HEK293T (cell line): Measurements from ENCODE around the gene WASF1.

Experiments used
- CTCF ChIA-PET: fragments of 350-600 bp; formaldehyde crosslinking; extraction: SDS; loops from one replicate; lab custom pipeline; 2021; ENCODE audit warnings: antibody characterized with exemption, inconsistent platforms; lab: Yijun Ruan, JAX
- POLR2A ChIA-PET: fragments of 350-600 bp; formaldehyde crosslinking; extraction: SDS; loops from one replicate; lab custom pipeline; 2020; ENCODE audit warnings: antibody characterized with exemption, inconsistent platforms; lab: Yijun Ruan, JAX
- DNase-seq: peaks from one replicate; pipeline ENCODE4 v3.0.0; 2012; ENCODE audit warnings: mixed read lengths; ENCODE audit errors: extremely low spot score
- ARNT ChIP-seq: fragments of 450-650 bp; IDR thresholded peaks from 2 replicates; pipeline ENCODE4 v1.6.1; 2017; ENCODE audit warnings: mild to moderate bottlenecking
- BHLHE40 ChIP-seq: fragments of 450-650 bp; IDR thresholded peaks from 2 replicates; pipeline ENCODE4 v1.6.1; 2016; ENCODE audit warnings: mild to moderate bottlenecking, moderate library complexity, borderline replicate concordance
- CTBP1 ChIP-seq: fragments of 450-650 bp; IDR thresholded peaks from 2 replicates; pipeline ENCODE4 v1.6.1; 2016; ENCODE audit warnings: borderline replicate concordance
- ELF4 ChIP-seq: fragments of 450-650 bp; IDR thresholded peaks from 2 replicates; pipeline ENCODE4 v1.6.1; 2017; ENCODE audit warnings: antibody characterized with exemption
- FOXA1 ChIP-seq: fragments of 450-650 bp; IDR thresholded peaks from 2 replicates; pipeline ENCODE4 v1.6.1; 2016; ENCODE audit warnings: mild to moderate bottlenecking
- FOXK2 ChIP-seq: fragments of 450-650 bp; IDR thresholded peaks from 2 replicates; pipeline ENCODE4 v1.6.1; 2016; ENCODE audit warnings: mild to moderate bottlenecking
- FOXM1 ChIP-seq: fragments of 450-650 bp; IDR thresholded peaks from 2 replicates; pipeline ENCODE4 v1.6.1; 2017; ENCODE audit warnings: mild to moderate bottlenecking, borderline replicate concordance
- HDGF ChIP-seq: fragments of 450-650 bp; IDR thresholded peaks from 2 replicates; pipeline ENCODE4 v1.6.1; 2017; ENCODE audit warnings: antibody characterized with exemption, borderline replicate concordance
- L3MBTL2 ChIP-seq: fragments of 450-650 bp; conservative IDR thresholded peaks from 2 replicates; pipeline ENCODE4 v1.6.1; 2016; ENCODE audit warnings: mild to moderate bottlenecking
- LEF1 ChIP-seq: fragments of 450-650 bp; IDR thresholded peaks from 2 replicates; pipeline ENCODE4 v1.6.1; 2017; ENCODE audit warnings: mild to moderate bottlenecking, borderline replicate concordance
- NFRKB ChIP-seq: fragments of 450-650 bp; IDR thresholded peaks from 2 replicates; pipeline ENCODE4 v1.6.1; 2016; ENCODE audit warnings: mild to moderate bottlenecking, moderate library complexity
- SP1 ChIP-seq: fragments of 450-650 bp; IDR thresholded peaks from 2 replicates; pipeline ENCODE4 v1.6.1; 2017
- SUZ12 ChIP-seq: fragments of 450-650 bp; IDR thresholded peaks from 2 replicates; pipeline ENCODE4 v1.6.1; 2016; ENCODE audit warnings: mild to moderate bottlenecking
- TARDBP ChIP-seq: fragments of 450-650 bp; IDR thresholded peaks from 2 replicates; pipeline ENCODE4 v1.6.1; 2016
- ZNF384 ChIP-seq: fragments of 450-650 bp; IDR thresholded peaks from 2 replicates; pipeline ENCODE4 v1.6.1; 2016
- TF ChIP-seq, protein P1 (sequence below): fragments of 450-650 bp; IDR thresholded peaks from 2 replicates; pipeline ENCODE4 v1.6.1; 2016

WASF1 gene

DNA sequence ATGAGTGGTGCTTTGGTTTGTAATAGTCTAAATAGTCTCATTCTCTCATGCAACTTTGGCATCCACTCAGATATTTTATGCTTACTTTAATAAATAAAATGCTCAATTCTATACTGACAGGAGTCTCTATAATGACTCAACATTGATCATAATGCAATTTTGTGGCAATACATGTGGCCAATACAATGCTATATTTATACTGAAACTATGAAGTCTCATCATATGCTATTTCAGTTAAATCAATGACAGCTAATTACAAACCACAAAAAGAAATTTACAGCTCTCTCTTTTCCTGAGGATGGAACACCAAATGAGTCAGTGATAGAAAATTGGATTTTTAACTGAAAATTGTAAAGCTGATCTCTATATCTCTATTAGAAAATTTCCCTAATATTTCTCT, 77.1 kb downstream of the WASF1 start:
- POLR2A ChIA-PET, result no interaction called here
- no peak for DNase-seq
- TF ChIP-seq TARDBP, result no peak
- no peak for TF ChIP-seq FOXK2
- no peak for TF ChIP-seq FOXA1
- TF ChIP-seq ELF4, result no peak
- TF ChIP-seq SP1, result no peak
- TF ChIP-seq, protein P1, sequence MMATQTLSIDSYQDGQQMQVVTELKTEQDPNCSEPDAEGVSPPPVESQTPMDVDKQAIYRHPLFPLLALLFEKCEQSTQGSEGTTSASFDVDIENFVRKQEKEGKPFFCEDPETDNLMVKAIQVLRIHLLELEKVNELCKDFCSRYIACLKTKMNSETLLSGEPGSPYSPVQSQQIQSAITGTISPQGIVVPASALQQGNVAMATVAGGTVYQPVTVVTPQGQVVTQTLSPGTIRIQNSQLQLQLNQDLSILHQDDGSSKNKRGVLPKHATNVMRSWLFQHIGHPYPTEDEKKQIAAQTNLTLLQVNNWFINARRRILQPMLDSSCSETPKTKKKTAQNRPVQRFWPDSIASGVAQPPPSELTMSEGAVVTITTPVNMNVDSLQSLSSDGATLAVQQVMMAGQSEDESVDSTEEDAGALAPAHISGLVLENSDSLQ, result no peak
- TF ChIP-seq CTBP1, result no peak
- TF ChIP-seq BHLHE40, result no peak
- no peak for TF ChIP-seq LEF1
- TF ChIP-seq HDGF, result no peak
- TF ChIP-seq ZNF384, result no peak
- no peak for TF ChIP-seq SUZ12
- no peak for TF ChIP-seq L3MBTL2
- no peak for TF ChIP-seq NFRKB
- no peak for TF ChIP-seq ARNT
- TF ChIP-seq FOXM1, result no peak
- CTCF ChIA-PET, result no interaction called here

DNA sequence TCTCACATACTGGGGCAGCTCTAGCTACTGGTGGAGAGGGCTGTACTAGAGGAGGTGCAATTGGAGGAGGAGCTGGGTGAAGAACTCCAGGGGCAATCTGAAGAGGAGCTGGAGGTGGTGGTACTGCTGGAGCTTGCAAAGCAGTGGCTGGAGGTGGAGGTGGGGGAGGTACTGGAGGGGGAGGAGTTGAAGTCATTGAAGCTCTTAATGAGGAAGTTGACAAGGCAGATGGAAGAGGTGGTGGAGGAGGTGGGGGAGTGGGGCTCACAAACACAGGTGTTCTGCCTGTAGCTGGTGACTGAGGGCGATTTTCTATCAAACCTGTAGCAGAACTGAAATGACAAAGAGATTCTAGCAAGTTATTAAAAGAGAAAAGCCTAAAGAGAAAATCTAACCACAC, 77.6 kb downstream of the WASF1 start:
- DNase-seq, result no peak
- TF ChIP-seq SP1 (no peak), FOXK2 (no peak), BHLHE40 (no peak), ELF4 (no peak), HDGF (no peak)
- POLR2A ChIA-PET, result no interaction called here
- CTCF ChIA-PET, result no interaction called here

DNA sequence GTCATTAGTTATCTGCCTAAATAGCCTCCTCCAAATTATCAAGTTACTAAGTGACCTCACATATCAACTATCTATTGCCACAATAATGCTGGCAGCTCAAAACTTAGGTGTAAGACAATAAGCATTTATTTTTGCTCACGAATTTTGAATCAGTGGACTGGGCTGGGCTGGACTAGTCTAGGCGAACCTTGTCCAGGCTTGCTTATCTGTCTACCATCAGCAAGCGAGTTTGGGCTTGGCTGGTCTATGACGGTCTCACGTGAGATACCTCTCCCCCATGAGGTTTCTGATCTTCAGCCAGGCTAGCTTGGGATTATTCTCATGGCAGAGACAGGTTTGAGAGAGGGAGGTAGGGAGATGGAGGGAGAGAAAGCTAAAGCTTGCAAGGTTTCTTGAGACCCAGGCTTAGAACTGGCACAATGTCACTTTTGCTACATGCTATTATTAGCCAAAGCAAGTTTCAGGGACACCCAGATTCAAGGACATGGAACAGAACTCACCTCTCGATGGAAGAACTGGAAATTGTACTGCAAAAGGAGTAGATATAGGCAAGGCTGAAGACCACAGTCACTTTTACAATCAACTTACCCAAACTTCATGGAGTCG, 80.9 kb downstream of the WASF1 start:
- TF ChIP-seq FOXK2, result no peak
- no peak for TF ChIP-seq NFRKB
- TF ChIP-seq ELF4, result no peak
- no peak for TF ChIP-seq SUZ12
- TF ChIP-seq FOXM1, result no peak
- no peak for TF ChIP-seq FOXA1
- TF ChIP-seq ZNF384, result no peak
- no peak for TF ChIP-seq SP1
- no peak for TF ChIP-seq HDGF
- no peak for TF ChIP-seq ARNT
- no peak for TF ChIP-seq TARDBP
- no peak for TF ChIP-seq CTBP1
- no peak for TF ChIP-seq LEF1
- no peak for TF ChIP-seq BHLHE40
- TF ChIP-seq L3MBTL2, result no peak
- TF ChIP-seq, protein P1, result no peak
- CTCF ChIA-PET, result no interaction called here
- no peak for DNase-seq
- POLR2A ChIA-PET, result no interaction called here

DNA sequence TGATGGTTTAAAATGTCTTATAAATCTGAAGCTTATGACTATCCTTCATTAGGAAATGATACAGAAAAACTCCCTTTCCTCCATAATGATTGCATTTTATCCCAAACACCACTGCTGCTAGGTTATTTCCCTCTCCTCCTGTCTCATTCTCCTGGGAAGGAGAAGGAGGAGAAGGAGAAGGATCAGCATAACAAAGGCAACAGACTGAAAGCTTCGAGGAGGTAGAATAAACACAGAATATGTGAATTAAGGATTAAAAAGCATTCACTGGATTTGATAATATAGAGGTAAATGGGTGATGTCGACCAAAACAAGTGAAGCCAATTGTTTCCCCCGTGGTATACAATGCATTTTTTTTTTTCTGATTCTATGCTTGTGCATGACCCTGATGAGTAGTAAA, 82.0 kb downstream of the WASF1 start:
- POLR2A ChIA-PET, result no interaction called here
- DNase-seq, result no peak
- TF ChIP-seq L3MBTL2 (no peak), ZNF384 (no peak), FOXA1 (no peak), TARDBP (no peak), HDGF (no peak), SUZ12 (no peak), ARNT (no peak), NFRKB (no peak), FOXM1 (no peak), CTBP1 (no peak), SP1 (no peak), FOXK2 (no peak), LEF1 (no peak), BHLHE40 (no peak)
- TF ChIP-seq, protein P1, result no peak
- CTCF ChIA-PET, result no interaction called here

DNA sequence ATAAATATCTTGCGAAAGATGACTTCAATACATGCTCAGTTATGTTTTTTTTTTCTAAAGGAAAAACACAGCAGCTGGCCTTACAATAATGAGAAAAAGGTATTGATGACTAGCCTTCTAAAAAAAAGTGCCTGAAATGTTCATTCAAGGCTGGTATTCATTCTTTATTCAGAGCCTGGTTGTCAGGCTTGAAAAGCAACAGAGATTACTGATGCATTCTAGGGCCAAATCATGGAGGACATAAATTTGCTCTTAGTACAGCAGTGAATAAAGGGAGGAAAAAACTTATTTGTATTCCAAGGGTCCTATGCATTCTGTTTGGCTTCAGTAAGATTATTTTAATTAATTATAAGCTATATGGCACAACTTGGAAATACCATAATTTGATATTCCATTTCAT, 83.5 kb downstream of the WASF1 start:
- no peak for DNase-seq
- TF ChIP-seq BHLHE40 (no peak), SUZ12 (no peak), CTBP1 (no peak), LEF1 (no peak), ELF4 (no peak), HDGF (no peak), TARDBP (no peak), FOXA1 (no peak), ARNT (no peak), ZNF384 (no peak), FOXM1 (no peak), SP1 (no peak), L3MBTL2 (no peak)
- TF ChIP-seq, protein P1, result no peak
- POLR2A ChIA-PET, result no interaction called here
- CTCF ChIA-PET, result interaction anchor here (0.6 kb wide), 1 partner anchor 16 kb away, joined by 3 read pairs; no protein-coding TSS in a partner anchor
